Astrocyte (in vitro differentiated cells and primary cell): Measurements from ENCODE around the gene UBE2N. TPM values are rescaled to one million over a fixed set of nuclear protein-coding genes. Genes with fewer than 3 reads are reported as not detected.

Source experiments
- DNase-seq: peaks from one replicate; pipeline ENCODE4 v3.0.0-alpha.2; 2010; ENCODE audit warnings: low read depth
- FAIRE-seq: peaks from 2 replicates; lab custom pipeline; 2011; peaks lifted over from hg19 to GRCh38; lab: Jason Lieb, UNC
- H2AFZ ChIP-seq: 2 replicates; pipeline ENCODE4 v1.6.0; 2012; ENCODE audit warnings: low read depth, low read length, inconsistent platforms
- H3K27ac ChIP-seq: 2 replicates; pipeline ENCODE4 v1.5.1; 2011; ENCODE audit warnings: low read depth, low read length, inconsistent platforms
- H3K27me3 ChIP-seq: 2 replicates; pipeline ENCODE4 v1.6.0; 2011; ENCODE audit warnings: low read length, inconsistent platforms; ENCODE audit not compliant: insufficient read depth
- H3K36me3 ChIP-seq: 2 replicates; pipeline ENCODE4 v1.5.1; 2011; ENCODE audit warnings: low read length, inconsistent platforms; ENCODE audit not compliant: insufficient read depth
- H3K4me1 ChIP-seq: 2 replicates; pipeline ENCODE4 v1.5.1; 2011; ENCODE audit warnings: low read length, inconsistent platforms; ENCODE audit not compliant: insufficient read depth
- H3K4me2 ChIP-seq: 2 replicates; pipeline ENCODE4 v1.6.0; 2012; ENCODE audit warnings: low read length, inconsistent platforms
- H3K4me3 ChIP-seq: 2 replicates; pipeline ENCODE4 v1.5.1; 2011; ENCODE audit warnings: low read depth, mild to moderate bottlenecking, low read length, inconsistent platforms; ENCODE audit not compliant: insufficient read depth
- H3K79me2 ChIP-seq: 2 replicates; pipeline ENCODE4 v1.6.0; 2012; ENCODE audit warnings: mild to moderate bottlenecking, low read length, inconsistent platforms; ENCODE audit not compliant: insufficient read depth
- H3K9ac ChIP-seq: 2 replicates; pipeline ENCODE4 v1.6.0; 2012; ENCODE audit warnings: mild to moderate bottlenecking, low read length, inconsistent platforms
- H3K9me3 ChIP-seq: 2 replicates; pipeline ENCODE4 v1.5.1; 2012; ENCODE audit warnings: low read depth, mild to moderate bottlenecking, low read length, inconsistent platforms; ENCODE audit not compliant: insufficient read depth
- H4K20me1 ChIP-seq: 2 replicates; pipeline ENCODE4 v1.6.0; 2012; ENCODE audit warnings: low read length, inconsistent platforms; ENCODE audit not compliant: insufficient read depth
- H3K27ac Mint-ChIP-seq: one replicate; pipeline ENCODE4 v1.8.0; 2021; ENCODE audit warnings: mild to moderate bottlenecking, mixed read lengths; ENCODE audit not compliant: unreplicated experiment
- H3K27me3 Mint-ChIP-seq: one replicate; pipeline ENCODE4 v1.8.0; 2021; ENCODE audit warnings: low read depth, mixed read lengths; ENCODE audit not compliant: unreplicated experiment
- H3K36me3 Mint-ChIP-seq: one replicate; pipeline ENCODE4 v1.8.0; 2021; ENCODE audit warnings: low read depth, mixed read lengths; ENCODE audit not compliant: unreplicated experiment
- H3K4me1 Mint-ChIP-seq: one replicate; pipeline ENCODE4 v1.8.0; 2021; ENCODE audit warnings: low read depth, mixed read lengths; ENCODE audit not compliant: unreplicated experiment
- H3K4me3 Mint-ChIP-seq: one replicate; pipeline ENCODE4 v1.8.0; 2021; ENCODE audit warnings: mild to moderate bottlenecking, moderate library complexity, mixed read lengths; ENCODE audit not compliant: unreplicated experiment
- H3K9me3 Mint-ChIP-seq: one replicate; pipeline ENCODE4 v1.8.0; 2021; ENCODE audit warnings: mild to moderate bottlenecking, mixed read lengths; ENCODE audit not compliant: unreplicated experiment
- EZH2 ChIP-seq: IDR thresholded peaks from 2 replicates; pipeline ENCODE4 v1.6.1; 2012; ENCODE audit warnings: mild to moderate bottlenecking, low read length, inconsistent platforms; ENCODE audit not compliant: insufficient read depth
- total RNA-seq: library from RNA; stranded (reverse); gene quantifications from 2 replicates; pipeline ENCODE4 v1.2.1, GENCODE V29; 2021
- TF ChIP-seq, protein P1 (sequence below): IDR thresholded peaks from 2 replicates; pipeline ENCODE4 v1.5.1; 2011; ENCODE audit warnings: low read depth, mild to moderate bottlenecking, inconsistent platforms, low read length, moderate library complexity; ENCODE audit not compliant: insufficient read depth

UBE2N gene
- total RNA-seq, 1 donor from 2014 or later, result 129 TPM

GRCh38 chr12:93466625-93467350, 25.0 kb upstream of the UBE2N start:
- Histone ChIP-seq H3K27me3 (no peaks in the 10 kb centered on the region), H3K79me2 (peaks cover 45% of the 10 kb centered on the region), H3K4me2 (peak overlapping the region; percentile 91), H3K27ac (no peak overlapping the region), H3K36me3 (peaks cover 8% of the 10 kb centered on the region), H3K4me3 (no peak overlapping the region), H3K9me3 (no peaks in the 10 kb centered on the region), H3K9ac (peak overlapping the region; percentile 95), H4K20me1 (peaks cover 11% of the 10 kb centered on the region), H3K4me1 (peaks cover 10% of the 10 kb centered on the region), H2AFZ (peak overlapping the region; percentile 98)
- peak overlapping the region; percentile 98 for H3K4me3 Mint-ChIP-seq
- TF ChIP-seq, protein P1, sequence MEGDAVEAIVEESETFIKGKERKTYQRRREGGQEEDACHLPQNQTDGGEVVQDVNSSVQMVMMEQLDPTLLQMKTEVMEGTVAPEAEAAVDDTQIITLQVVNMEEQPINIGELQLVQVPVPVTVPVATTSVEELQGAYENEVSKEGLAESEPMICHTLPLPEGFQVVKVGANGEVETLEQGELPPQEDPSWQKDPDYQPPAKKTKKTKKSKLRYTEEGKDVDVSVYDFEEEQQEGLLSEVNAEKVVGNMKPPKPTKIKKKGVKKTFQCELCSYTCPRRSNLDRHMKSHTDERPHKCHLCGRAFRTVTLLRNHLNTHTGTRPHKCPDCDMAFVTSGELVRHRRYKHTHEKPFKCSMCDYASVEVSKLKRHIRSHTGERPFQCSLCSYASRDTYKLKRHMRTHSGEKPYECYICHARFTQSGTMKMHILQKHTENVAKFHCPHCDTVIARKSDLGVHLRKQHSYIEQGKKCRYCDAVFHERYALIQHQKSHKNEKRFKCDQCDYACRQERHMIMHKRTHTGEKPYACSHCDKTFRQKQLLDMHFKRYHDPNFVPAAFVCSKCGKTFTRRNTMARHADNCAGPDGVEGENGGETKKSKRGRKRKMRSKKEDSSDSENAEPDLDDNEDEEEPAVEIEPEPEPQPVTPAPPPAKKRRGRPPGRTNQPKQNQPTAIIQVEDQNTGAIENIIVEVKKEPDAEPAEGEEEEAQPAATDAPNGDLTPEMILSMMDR, result no peak
- no peak for TF ChIP-seq EZH2
- H3K27me3 Mint-ChIP-seq, result no peaks in the 10 kb centered on the region
- FAIRE-seq (no peak), DNase-seq (no peak)
- H3K9me3 Mint-ChIP-seq, result no peaks in the 10 kb centered on the region
- H3K27ac Mint-ChIP-seq, result peak overlapping the region; percentile 94
- peaks cover 11% of the 10 kb centered on the region for H3K4me1 Mint-ChIP-seq
- no peaks in the 10 kb centered on the region for H3K36me3 Mint-ChIP-seq

DNA sequence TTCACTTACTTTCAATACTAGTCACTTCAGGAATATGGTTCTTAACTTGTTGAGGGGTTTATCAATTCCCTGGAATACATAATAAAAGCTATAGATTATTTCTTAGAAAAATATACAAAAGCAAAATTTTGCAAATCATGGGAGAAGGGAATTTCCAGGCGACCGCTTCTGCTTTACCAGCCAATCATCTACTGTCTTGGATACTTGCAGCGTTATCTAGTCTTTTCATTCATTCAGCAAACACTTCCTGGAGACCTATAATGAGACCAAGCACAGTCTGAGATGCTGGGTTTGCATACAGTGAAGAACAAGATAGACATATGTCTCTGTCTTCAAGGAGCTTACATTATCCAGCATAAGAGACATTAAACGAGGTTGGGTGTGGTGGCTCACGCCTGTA, 24.1 kb upstream of the UBE2N start:
- no peaks in the 10 kb centered on the region for H3K9me3 ChIP-seq
- no peak overlapping the region for H3K9ac ChIP-seq
- Mint-ChIP-seq H3K27me3 (no peaks in the 10 kb centered on the region), H3K4me1 (peaks cover 11% of the 10 kb centered on the region), H3K27ac (no peak overlapping the region), H3K36me3 (no peaks in the 10 kb centered on the region), H3K4me3 (peak overlapping the region; percentile 4), H3K9me3 (no peaks in the 10 kb centered on the region)
- no peak overlapping the region for H3K4me3 ChIP-seq
- DNase-seq (no peak), FAIRE-seq (no peak)
- peaks cover 11% of the 10 kb centered on the region for H4K20me1 ChIP-seq
- H3K27ac ChIP-seq, result no peak overlapping the region
- H3K4me1 ChIP-seq, result peaks cover 10% of the 10 kb centered on the region
- TF ChIP-seq, protein P1, result no peak
- no peak for TF ChIP-seq EZH2
- H3K36me3 ChIP-seq, result peaks cover 8% of the 10 kb centered on the region
- H3K79me2 ChIP-seq, result peaks cover 35% of the 10 kb centered on the region
- no peaks in the 10 kb centered on the region for H3K27me3 ChIP-seq
- no peak overlapping the region for H2AFZ ChIP-seq
- no peak overlapping the region for H3K4me2 ChIP-seq

DNA sequence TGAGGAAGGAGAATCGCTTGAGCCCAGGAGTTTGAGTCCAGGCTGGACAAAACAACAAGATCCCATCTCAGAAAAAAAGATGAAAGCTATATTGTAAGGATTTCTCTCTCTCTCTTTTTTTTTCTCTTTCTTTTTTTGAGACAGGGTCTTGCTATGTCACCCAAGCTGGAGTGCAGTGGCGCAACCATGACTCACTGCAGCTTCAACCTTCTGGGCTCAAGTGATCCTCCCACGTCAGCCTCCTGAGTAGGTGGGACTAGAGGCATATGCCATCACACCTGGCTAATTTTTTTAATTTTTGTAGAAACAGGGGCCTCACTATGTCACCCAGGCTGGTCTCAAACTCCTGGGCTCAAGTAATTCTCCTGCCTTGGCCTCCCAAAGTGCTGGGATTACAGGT, 19.8 kb upstream of the UBE2N start:
- no peak overlapping the region for H3K27ac ChIP-seq
- Mint-ChIP-seq H3K9me3 (no peaks in the 10 kb centered on the region), H3K36me3 (no peaks in the 10 kb centered on the region), H3K27ac (no peak overlapping the region), H3K27me3 (no peaks in the 10 kb centered on the region), H3K4me3 (no peak overlapping the region), H3K4me1 (no peaks in the 10 kb centered on the region)
- no peak overlapping the region for H3K4me2 ChIP-seq
- H3K4me1 ChIP-seq, result no peaks in the 10 kb centered on the region
- no peaks in the 10 kb centered on the region for H3K36me3 ChIP-seq
- H4K20me1 ChIP-seq, result no peaks in the 10 kb centered on the region
- no peaks in the 10 kb centered on the region for H3K27me3 ChIP-seq
- H3K9me3 ChIP-seq, result no peaks in the 10 kb centered on the region
- no peak for TF ChIP-seq EZH2
- TF ChIP-seq, protein P1, result no peak
- no peak overlapping the region for H3K9ac ChIP-seq
- no peak for FAIRE-seq
- no peak for DNase-seq
- no peak overlapping the region for H3K4me3 ChIP-seq
- H2AFZ ChIP-seq, result no peak overlapping the region
- no peaks in the 10 kb centered on the region for H3K79me2 ChIP-seq
